ENCODE results near the gene SEMA3D. TPM values are rescaled to one million over a fixed set of nuclear protein-coding genes. Genes with fewer than 3 reads are reported as not detected.

The SEMA3D gene
- total and polyA plus RNA-seq, 9 donors: 0.75 to 6.1 (median 3.0) TPM

DNA sequence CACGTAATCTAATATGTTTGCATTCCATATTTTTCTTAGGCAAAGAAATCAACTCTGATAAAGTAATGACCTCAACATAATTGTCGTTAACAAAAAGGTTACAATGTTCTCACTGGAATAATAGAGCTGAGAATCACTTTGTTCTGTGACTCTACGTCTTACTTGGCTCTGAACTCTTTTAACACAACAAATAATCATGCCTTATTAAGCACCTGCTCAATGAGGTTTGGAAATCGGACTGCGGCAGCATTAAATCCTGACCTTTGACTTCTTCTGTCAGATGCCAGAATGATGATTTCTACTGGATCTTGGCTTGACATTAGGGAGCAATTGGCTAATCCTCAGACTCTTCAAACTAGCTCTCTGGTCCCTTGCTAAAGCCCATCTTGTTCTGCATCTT is 233.6 kb downstream of the SEMA3D start:
- Histone ChIP-seq H3K36me3 (no peaks in the 10 kb centered on the region), H3K27ac (no peak overlapping the region), H3K4me1 (ENCODE audit: insufficient read depth) (no peaks in the 10 kb centered on the region), H3K4me3 (no peak overlapping the region), H3K27me3 (no peaks in the 10 kb centered on the region), H3K9me3 (no peaks in the 10 kb centered on the region)
- TF ChIP-seq POLR2A (IDR thresholded peaks at IDR 0.05) (no peak), EP300 (IDR thresholded peaks at IDR 0.05) (no peak)
- TF ChIP-seq, protein P1, sequence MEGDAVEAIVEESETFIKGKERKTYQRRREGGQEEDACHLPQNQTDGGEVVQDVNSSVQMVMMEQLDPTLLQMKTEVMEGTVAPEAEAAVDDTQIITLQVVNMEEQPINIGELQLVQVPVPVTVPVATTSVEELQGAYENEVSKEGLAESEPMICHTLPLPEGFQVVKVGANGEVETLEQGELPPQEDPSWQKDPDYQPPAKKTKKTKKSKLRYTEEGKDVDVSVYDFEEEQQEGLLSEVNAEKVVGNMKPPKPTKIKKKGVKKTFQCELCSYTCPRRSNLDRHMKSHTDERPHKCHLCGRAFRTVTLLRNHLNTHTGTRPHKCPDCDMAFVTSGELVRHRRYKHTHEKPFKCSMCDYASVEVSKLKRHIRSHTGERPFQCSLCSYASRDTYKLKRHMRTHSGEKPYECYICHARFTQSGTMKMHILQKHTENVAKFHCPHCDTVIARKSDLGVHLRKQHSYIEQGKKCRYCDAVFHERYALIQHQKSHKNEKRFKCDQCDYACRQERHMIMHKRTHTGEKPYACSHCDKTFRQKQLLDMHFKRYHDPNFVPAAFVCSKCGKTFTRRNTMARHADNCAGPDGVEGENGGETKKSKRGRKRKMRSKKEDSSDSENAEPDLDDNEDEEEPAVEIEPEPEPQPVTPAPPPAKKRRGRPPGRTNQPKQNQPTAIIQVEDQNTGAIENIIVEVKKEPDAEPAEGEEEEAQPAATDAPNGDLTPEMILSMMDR (IDR thresholded peaks at IDR 0.05): no peak
- WGBS, 3 donors: 28 to 30% (median 29%) methylated on average over 5 of the region's 5 CpGs
- intact Hi-C loops (cut with DNase I): no loop called here
- DNase-seq: no peak

DNA sequence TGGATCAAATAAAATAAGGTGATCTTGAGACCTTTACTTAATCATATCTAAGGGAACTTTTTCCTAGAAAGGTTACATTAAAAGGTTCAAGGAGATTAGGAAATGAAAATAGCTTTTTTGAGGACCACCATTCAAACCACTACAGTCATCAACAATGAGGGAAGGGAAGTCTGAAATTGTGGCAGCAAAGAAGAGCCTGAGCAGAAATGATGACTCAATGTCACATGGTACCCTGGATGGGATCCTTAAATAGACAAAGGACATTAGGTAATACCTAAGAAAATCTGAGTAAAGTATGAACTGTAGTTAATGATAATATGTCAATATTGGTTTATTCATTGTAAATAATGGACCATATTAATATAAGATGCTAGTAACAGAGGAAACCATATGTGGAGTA is 236.0 kb downstream of the SEMA3D start:
- Histone ChIP-seq H3K9me3 (no peaks in the 10 kb centered on the region), H3K4me1 (ENCODE audit: insufficient read depth) (no peaks in the 10 kb centered on the region), H3K27me3 (no peaks in the 10 kb centered on the region), H3K27ac (no peak overlapping the region), H3K4me3 (no peak overlapping the region), H3K36me3 (no peaks in the 10 kb centered on the region)
- TF ChIP-seq EP300 (IDR thresholded peaks at IDR 0.05) (no peak), POLR2A (IDR thresholded peaks at IDR 0.05) (no peak)
- TF ChIP-seq, protein P1 (IDR thresholded peaks at IDR 0.05): no peak
- intact Hi-C loops (cut with DNase I): no loop called here
- no peak for DNase-seq

DNA sequence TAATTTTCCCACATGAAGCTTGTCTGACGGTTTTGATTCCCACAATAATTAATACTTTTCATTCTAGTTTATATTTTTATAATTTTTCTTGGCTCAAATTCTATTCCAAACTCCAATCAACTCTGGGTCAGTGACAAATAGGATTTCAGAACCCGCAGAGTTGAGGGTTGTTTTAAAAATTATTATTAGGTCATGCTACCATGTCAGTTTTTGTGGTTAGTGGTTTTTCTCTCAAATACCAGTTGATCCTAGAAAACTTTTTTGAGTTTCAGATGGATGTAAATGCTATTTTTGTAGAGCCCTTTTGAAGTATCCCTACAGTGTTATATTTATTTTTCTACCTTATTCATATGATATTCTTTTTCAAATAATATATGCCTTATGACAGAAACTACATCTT is 237.4 kb downstream of the SEMA3D start:
- intact Hi-C loops (cut with DNase I): no loop called here
- H3K27ac ChIP-seq: no peak overlapping the region
- DNase-seq: no peak
- no peak for TF ChIP-seq POLR2A (IDR thresholded peaks at IDR 0.05)
- no peak for TF ChIP-seq EP300 (IDR thresholded peaks at IDR 0.05)
- TF ChIP-seq, protein P1 (IDR thresholded peaks at IDR 0.05): no peak
- no peaks in the 10 kb centered on the region for H3K36me3 ChIP-seq
- H3K4me1 ChIP-seq (ENCODE audit: insufficient read depth): no peaks in the 10 kb centered on the region
- WGBS, 3 donors: 52 to 65% (median 58%) methylated on average over 2 of the region's 2 CpGs
- no peaks in the 10 kb centered on the region for H3K9me3 ChIP-seq
- no peaks in the 10 kb centered on the region for H3K27me3 ChIP-seq
- H3K4me3 ChIP-seq: no peak overlapping the region

DNA sequence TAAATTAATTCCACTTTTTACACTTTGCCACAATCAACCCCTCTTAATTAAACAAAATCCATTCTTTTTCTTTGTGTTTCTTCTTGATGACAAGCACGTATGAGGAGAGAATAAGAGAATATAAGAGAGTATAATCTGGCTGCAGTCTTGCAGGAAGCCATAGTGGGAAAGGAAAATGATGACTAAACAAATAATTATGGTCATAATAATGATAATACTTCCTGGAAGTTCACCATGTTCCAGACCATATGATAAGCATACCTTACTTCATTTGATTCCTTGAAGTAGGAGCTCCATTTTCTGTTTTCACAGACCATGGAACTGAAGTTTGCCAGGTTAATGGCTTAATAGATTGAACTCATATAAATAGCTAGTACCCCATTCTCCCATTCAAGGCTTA is 237.8 kb downstream of the SEMA3D start:
- Histone ChIP-seq H3K4me3 (no peak overlapping the region), H3K36me3 (no peaks in the 10 kb centered on the region), H3K4me1 (ENCODE audit: insufficient read depth) (no peaks in the 10 kb centered on the region), H3K27me3 (no peaks in the 10 kb centered on the region), H3K9me3 (no peaks in the 10 kb centered on the region), H3K27ac (no peak overlapping the region)
- WGBS, 3 donors: 72 to 73% (median 73%) methylated on average over 1 of the region's 1 CpG
- intact Hi-C loops (cut with DNase I): no loop called here
- DNase-seq: no peak
- TF ChIP-seq POLR2A (IDR thresholded peaks at IDR 0.05) (no peak), EP300 (IDR thresholded peaks at IDR 0.05) (no peak)
- TF ChIP-seq, protein P1 (IDR thresholded peaks at IDR 0.05): no peak

DNA sequence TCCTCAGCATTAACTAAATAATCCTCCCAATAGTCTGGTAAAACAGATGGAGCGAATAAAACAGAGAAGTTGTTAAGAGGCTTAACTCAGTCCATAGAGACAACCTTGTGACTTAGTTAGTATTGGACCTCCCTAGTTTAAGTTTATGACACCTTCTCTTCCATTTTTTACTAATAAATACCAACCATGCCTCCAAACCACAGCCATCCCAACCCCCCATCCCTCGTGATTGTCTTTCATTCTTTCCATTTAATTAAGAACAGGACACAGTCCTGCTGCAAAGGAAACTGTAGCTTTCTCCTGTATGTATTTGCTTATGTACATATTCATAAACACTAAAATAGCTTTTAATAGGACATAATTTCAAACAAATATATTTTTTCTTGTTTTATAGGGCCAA is 238.2 kb downstream of the SEMA3D start:
- TF ChIP-seq POLR2A (IDR thresholded peaks at IDR 0.05) (no peak), EP300 (IDR thresholded peaks at IDR 0.05) (no peak)
- TF ChIP-seq, protein P1 (IDR thresholded peaks at IDR 0.05): no peak
- Histone ChIP-seq H3K27ac (no peak overlapping the region), H3K9me3 (no peaks in the 10 kb centered on the region), H3K27me3 (no peaks in the 10 kb centered on the region), H3K36me3 (no peaks in the 10 kb centered on the region), H3K4me1 (ENCODE audit: insufficient read depth) (no peaks in the 10 kb centered on the region), H3K4me3 (no peak overlapping the region)
- WGBS, 3 donors: 67 to 84% (median 68%) methylated on average over 2 of the region's 2 CpGs
- intact Hi-C loops (cut with DNase I): no loop called here
- DNase-seq: no peak
